ENCODE results near the gene PRKG1.

GRCh38 chr10:51653025-51653424 is 578.7 kb downstream of the PRKG1 start:
- TF ChIP-seq REST (IDR thresholded peaks at IDR 0.05; ENCODE audit: insufficient read depth in 1 of 2, low read depth in 2 of 2, low read length in 2 of 2) (no peak), POLR2AphosphoS5 (IDR thresholded peaks at IDR 0.05; ENCODE audit: low read depth, low read length) (no peak), TAF1 (IDR thresholded peaks at IDR 0.05; ENCODE audit: borderline replicate concordance, insufficient read depth, low read length) (no peak), SIN3A (IDR thresholded peaks at IDR 0.05; ENCODE audit: borderline replicate concordance, insufficient read depth, low read length) (no peak), FOXP2 (optimal IDR thresholded peaks at IDR 0.05; ENCODE audit: borderline replicate concordance, extremely low read depth, extremely low read length, insufficient read depth) (no peak)
